Measurements from ENCODE around the gene CPED1.

- no peak for TF ChIP-seq ZNF350 (tag by site-specific recombination; IDR thresholded peaks at IDR 0.05)
- no peak for TF ChIP-seq IKZF3 (tag by site-specific recombination; IDR thresholded peaks at IDR 0.05)
- no peak for TF ChIP-seq PBX3 (CRISPR knock-in tag; IDR thresholded peaks at IDR 0.05)
- no peak for TF ChIP-seq ZNF157 (tag by site-specific recombination; IDR thresholded peaks at IDR 0.05)
- no peak for TF ChIP-seq ZNF707 (tag by site-specific recombination; IDR thresholded peaks at IDR 0.05)
- TF ChIP-seq CTCF (tag by site-specific recombination; IDR thresholded peaks at IDR 0.05): no peak
- no peak for TF ChIP-seq TSHZ1 (tag by site-specific recombination; IDR thresholded peaks at IDR 0.05; ENCODE audit: borderline replicate concordance)
Observed at GRCh38 chr7:121001234-121001906, 12.9 kb downstream of the CPED1 start.
